K562 (cell line): ENCODE measurements around the gene RUNX1. TPM values are rescaled to one million over a fixed set of nuclear protein-coding genes. Genes with fewer than 3 reads are reported as not detected.
A peak's percentile ranks its signal among the peaks of the same experiment; 100 is the strongest.
"Not testable (repeated sequence)": the region's sequence is repeated elsewhere in the genome, so short reads cannot be mapped to it uniquely, and the experiment has no call there.

Experiments
- ATAC-seq: fragments of 200-7000 bp; cut with Tn5 transposase; 3 replicates; pipeline ENCODE4 v1.9.1; 2020; ENCODE audit warnings: moderate library complexity
- BruUV-seq: library from RNA; stranded (reverse); fragments of 400-500 nt; replicated peaks from 2 replicates; lab custom pipeline; 2021; lab: Mats Ljungman, UMichigan
- CTCF ChIA-PET: fragments of 300-600 bp; formaldehyde crosslinking; extraction: SDS; loops from one replicate; lab custom pipeline; 2021; ENCODE audit warnings: low intra/inter-chr PET ratio; lab: Yijun Ruan, JAX
- POLR2A ChIA-PET: fragments of 300-600, 350-650 bp; sonication (Branson Sonifier 250); formaldehyde crosslinking; extraction: SDS; loops from one replicate; lab custom pipeline; 2021; ENCODE audit warnings: antibody characterized with exemption, inconsistent platforms; lab: Yijun Ruan, JAX
- DNase-seq, 4 experiments: peaks; one replicate each; pipeline versions ENCODE4 v3.0.0 to v3.0.0-alpha.2; 2011 to 2018; ENCODE audit warnings: low spot score in 3 of 4, mixed read lengths in 3 of 4; ENCODE audit errors: extremely low read depth in 1 of 4
- FAIRE-seq: peaks from 2 replicates; lab custom pipeline; 2011; peaks lifted over from hg19 to GRCh38; lab: Jason Lieb, UNC
- H2AFZ ChIP-seq: 2 replicates; pipeline ENCODE4 v1.6.0; 2011; ENCODE audit warnings: low read depth, low read length, control low read depth, inconsistent platforms
- H3K27ac ChIP-seq: fragments of 200-600 bp; 3 replicates; pipeline ENCODE4 v1.8.0; 2011; ENCODE audit warnings: low read depth, mild to moderate bottlenecking, control low read depth, inconsistent platforms, low read length, moderate library complexity, mixed read lengths; ENCODE audit errors: extremely low read depth
- H3K27me3 ChIP-seq, 2 experiments: fragments of 300-600 bp in 1 of 2; 2 replicates in 1 of 2; 3 replicates in 1 of 2; pipeline versions ENCODE4 v1.6.0 to v1.8.0; 2011; ENCODE audit warnings: inconsistent platforms in 2 of 2, low read length in 2 of 2, mild to moderate bottlenecking in 1 of 2, mixed read lengths in 1 of 2, moderate library complexity in 1 of 2; ENCODE audit not compliant: control insufficient read depth in 2 of 2, insufficient read depth in 2 of 2
- H3K36me3 ChIP-seq: fragments of 300-600 bp; 3 replicates; pipeline ENCODE4 v1.8.0; 2011; ENCODE audit warnings: mild to moderate bottlenecking, low read length, inconsistent platforms; ENCODE audit not compliant: control insufficient read depth, insufficient read depth
- H3K4me1 ChIP-seq, 2 experiments: fragments of 200-600 bp in 1 of 2; replicated peaks in 1 of 2; 2 replicates in 1 of 2; 3 replicates in 1 of 2; pipeline versions ENCODE4 v1.5.1 to v1.8.0; 2011; ENCODE audit warnings: inconsistent platforms in 2 of 2, low read length in 2 of 2, mild to moderate bottlenecking in 1 of 2, mixed read lengths in 1 of 2, moderate library complexity in 1 of 2; ENCODE audit not compliant: control insufficient read depth in 2 of 2, insufficient read depth in 2 of 2
- H3K4me2 ChIP-seq: 2 replicates; pipeline ENCODE4 v1.6.1; 2011; ENCODE audit warnings: low read length, control low read depth, inconsistent platforms, mixed read lengths; ENCODE audit not compliant: insufficient read depth
- H3K4me3 ChIP-seq: fragments of 200-600 bp; sonication (generic), shearing (Covaris generic); 2 replicates; pipeline ENCODE4 v1.5.1; 2016; ENCODE audit warnings: control low read depth, inconsistent platforms
- H3K79me2 ChIP-seq: fragments of 200-600 bp; 3 replicates; pipeline ENCODE4 v1.8.0; 2011; ENCODE audit warnings: low read length, inconsistent platforms; ENCODE audit not compliant: control insufficient read depth, insufficient read depth
- H3K9ac ChIP-seq, 2 experiments: 2 replicates each; pipeline versions ENCODE4 v1.6.0 to v1.6.1; 2011; ENCODE audit warnings: low read depth in 2 of 2, low read length in 2 of 2, control low read depth in 1 of 2, inconsistent platforms in 1 of 2, mild to moderate bottlenecking in 1 of 2, mixed read lengths in 1 of 2; ENCODE audit not compliant: insufficient read depth in 1 of 2
- H3K9me1 ChIP-seq: one replicate; pipeline ENCODE4 v1.6.0; 2011; ENCODE audit warnings: inconsistent platforms, mild to moderate bottlenecking, low read length, moderate library complexity; ENCODE audit not compliant: control insufficient read depth, insufficient read depth
- H3K9me3 ChIP-seq: replicated peaks from 2 replicates; pipeline ENCODE4 v1.5.1; 2011; ENCODE audit warnings: low read depth, low read length, inconsistent platforms; ENCODE audit not compliant: control insufficient read depth, insufficient read depth
- H4K20me1 ChIP-seq: replicated peaks from 2 replicates; pipeline ENCODE4 v1.6.1; 2011; ENCODE audit warnings: low read length, inconsistent platforms, mixed read lengths; ENCODE audit not compliant: control insufficient read depth, insufficient read depth
- BRCA1 ChIP-seq, 2 experiments: fragments of 450-650 bp in 1 of 2; sonication (generic) in 1 of 2; formaldehyde crosslinking in 1 of 2; IDR thresholded peaks; 2 replicates each; pipeline versions ENCODE4 v1.5.0 to v1.6.1; 2017 to 2020; ENCODE audit warnings: mild to moderate bottlenecking in 1 of 2, missing genetic modification reagents in 1 of 2
- E2F3 ChIP-seq: fragments of 250-450 bp; sonication (Bioruptor Pico); IDR thresholded peaks from 2 replicates; pipeline ENCODE4 v1.4.0; 2020; ENCODE audit warnings: mild to moderate bottlenecking
- MEIS2 ChIP-seq: fragments of 450-650 bp; IDR thresholded peaks from 2 replicates; pipeline ENCODE4 v1.6.1; 2014; ENCODE audit warnings: mild to moderate bottlenecking; ENCODE audit not compliant: partially characterized antibody
- POLR2H ChIP-seq: IDR thresholded peaks from 2 replicates; pipeline ENCODE4 v1.6.1; 2016; ENCODE audit warnings: missing genetic modification characterization, low read depth, mild to moderate bottlenecking, control low read depth, missing compliant biosample characterization, moderate library complexity
- ZNF347 ChIP-seq: fragments of 450-650 bp; formaldehyde crosslinking; IDR thresholded peaks from 2 replicates; pipeline ENCODE4 v1.4.0; 2020; ENCODE audit warnings: low read depth, mild to moderate bottlenecking, moderate library complexity
- WGBS: fragments of 100-300 bp; shearing (Covaris generic); methylation state at CpG from one replicate; pipeline ENCODE4 v1.1.6; 2016; ENCODE audit warnings: low coverage, mixed read lengths; ENCODE audit not compliant: insufficient coverage; ENCODE audit errors: missing lambda C conversion rate; 5-methylcytosine and 5-hydroxymethylcytosine counted together
- in situ Hi-C: fragments of 300-500 bp; cut with MboI; formaldehyde crosslinking; loops from 4 replicates; pipeline ENCODE4 v1.15.0; 2018; ENCODE audit warnings: inconsistent platforms, mixed read lengths
- intact Hi-C: fragments of 100-400 bp; cut with micrococcal nuclease; formaldehyde crosslinking; loops from 2 replicates; pipeline ENCODE4 v1.14.2; 2022
- polyA plus RNA-seq, 8 experiments: library from polyadenylated mRNA; depleted of rRNA in 4 of 8; stranded (reverse) in 5 of 8; unstranded in 3 of 8; fragments of >200 nt; fragmentation: Nextera tagmentation in 2 of 8; fragmentation: Illumina TruSeq in 1 of 8; extraction: Ambion mirVana in 2 of 8; extraction: Trizol in 1 of 8; gene quantifications; 2 replicates each; pipeline versions ENCODE4 v1.2.1 to v1.2.3, GENCODE V29; 2011 to 2014; ENCODE audit warnings: inconsistent platforms in 1 of 8, missing spikeins in 1 of 8
- total RNA-seq, 7 experiments: library from RNA; depleted of rRNA in 6 of 7; stranded (reverse); fragments of >200 nt in 6 of 7; fragmentation: Illumina TruSeq in 2 of 7; extraction: Trizol in 2 of 7; gene quantifications; 2 replicates each; pipeline versions ENCODE4 v1.2.1 to v1.2.3, GENCODE V29; 2011 to 2021; ENCODE audit warnings: low replicate concordance in 1 of 7

Gene RUNX1
- total and polyA plus RNA-seq, 9 of the 15 experiments (the other 6 are each of a cell fraction or from before 2014, with no cell fraction given), result 2.2 to 68.6 (median 17.8) TPM

- Histone ChIP-seq H3K27ac (no peak overlapping the region), H3K27me3 (no peaks in the 10 kb centered on the region), H3K79me2 (no peaks in the 10 kb centered on the region), H3K9ac (no peak overlapping the region), H4K20me1 (no peaks in the 10 kb centered on the region), H3K9me3 (no peaks in the 10 kb centered on the region), H3K4me1 (no peaks in the 10 kb centered on the region), H3K36me3 (peaks cover 59% of the 10 kb centered on the region), H3K4me3 (no peak overlapping the region), H3K9me1 (no peaks in the 10 kb centered on the region), H2AFZ (no peak overlapping the region), H3K4me2 (no peak overlapping the region)
- TF ChIP-seq ZNF347 (CRISPR knock-in tag), result no peak
- TF ChIP-seq POLR2H, result 0 out of 2 replicates have a peak, but pooled peaks have one; percentile 19
- no peak for TF ChIP-seq BRCA1 (IDR thresholded peaks at IDR 0.05)
- no peak for TF ChIP-seq BRCA1 (CRISPR knock-in tag; IDR thresholded peaks at IDR 0.05)
- TF ChIP-seq MEIS2, result no peak
- no peak for TF ChIP-seq E2F3 (CRISPR knock-in tag)
- DNase-seq (no peak), FAIRE-seq (no peak), ATAC-seq (no peak)
- POLR2A ChIA-PET, result interaction anchor here (0.7 to 1.3 kb wide), 2 partner anchors 8 to 20 kb away, joined by 3 read pairs; no protein-coding TSS in a partner anchor
- intact Hi-C loops (no loop called here), in situ Hi-C loops (no loop called here)
- CTCF ChIA-PET, result no interaction called here
- BruUV-seq, result no TSS peak
Observed at GRCh38 chr21:34805157-34805556, 243.9 kb downstream of the RUNX1 start.

- H4K20me1 ChIP-seq, intact Hi-C loops, H3K27ac ChIP-seq, H2AFZ ChIP-seq, H3K4me1 ChIP-seq, DNase-seq, H3K9me1 ChIP-seq, H3K27me3 ChIP-seq, in situ Hi-C loops, ATAC-seq, H3K9ac ChIP-seq, CTCF ChIA-PET, H3K79me2 ChIP-seq, H3K4me2 ChIP-seq, BruUV-seq, FAIRE-seq, H3K9me3 ChIP-seq, H3K4me3 ChIP-seq: not testable (repeated sequence)
- H3K36me3 ChIP-seq, result peaks cover 59% of the 10 kb centered on the region
- 78% methylated on average over 6 of the region's 7 CpGs for WGBS
- POLR2A ChIA-PET, result interaction anchor here (0.7 to 1.3 kb wide), 2 partner anchors 9 to 19 kb away, joined by 3 read pairs; no protein-coding TSS in a partner anchor
Observed at GRCh38 chr21:34804584-34804983, 244.5 kb downstream of the RUNX1 start.
